Gastrocnemius medialis (tissue), 4 donors: ENCODE results near the gene GRM4.

Experiments used
- CTCF ChIP-seq, 5 experiments: fragments of 450-650 bp in 3 of 5; fragments of 200-600 bp in 2 of 5; sonication (generic) in 2 of 5; IDR thresholded peaks in 4 of 5; conservative IDR thresholded peaks in 1 of 5; 1 replicate in 4 of 5; 2 replicates in 1 of 5; pipeline ENCODE4 v1.5.1; 2016 to 2019; ENCODE audit warnings: antibody characterized with exemption in 5 of 5, mild to moderate bottlenecking in 3 of 5, moderate library complexity in 3 of 5
- POLR2A ChIP-seq, 2 donors: fragments of 450-650 bp; IDR thresholded peaks; one replicate each; pipeline ENCODE4 v1.6.1; 2017; ENCODE audit warnings: antibody characterized with exemption in 2 of 2, mild to moderate bottlenecking in 2 of 2, moderate library complexity in 2 of 2

DNA sequence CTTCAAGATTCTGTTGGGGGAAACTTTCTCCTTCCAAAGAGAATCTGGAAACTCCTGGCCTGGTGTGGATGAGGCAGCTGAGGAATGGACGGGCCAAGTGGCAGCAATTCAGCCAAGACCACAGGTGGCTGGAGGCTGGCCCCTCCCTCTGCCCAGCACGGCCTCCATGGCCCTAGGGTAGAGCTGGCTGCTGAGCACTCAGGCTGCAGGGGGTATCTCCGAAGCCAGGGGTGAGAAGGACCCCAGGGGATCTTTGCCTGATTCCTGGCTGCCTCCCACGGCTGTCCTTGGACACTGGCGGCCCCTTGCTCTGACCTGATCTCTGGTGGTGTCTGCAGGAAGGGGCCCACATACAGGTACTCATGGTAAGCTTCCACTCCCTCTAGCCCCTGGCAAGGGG is 39.0 kb downstream of the GRM4 start:
- no peak for TF ChIP-seq POLR2A (IDR thresholded peaks at IDR 0.05)
- no peak for TF ChIP-seq CTCF (IDR thresholded peaks at IDR 0.05 in 4 of 5, conservative IDR thresholded peaks at IDR 0.05 in 1 of 5)
